Measurements from ENCODE around the gene IMP4. TPM values are rescaled to one million over a fixed set of nuclear protein-coding genes. Genes with fewer than 3 reads are reported as not detected.

The IMP4 gene
- total RNA-seq, 1 experiment from 2014 or later: 101 TPM

DNA sequence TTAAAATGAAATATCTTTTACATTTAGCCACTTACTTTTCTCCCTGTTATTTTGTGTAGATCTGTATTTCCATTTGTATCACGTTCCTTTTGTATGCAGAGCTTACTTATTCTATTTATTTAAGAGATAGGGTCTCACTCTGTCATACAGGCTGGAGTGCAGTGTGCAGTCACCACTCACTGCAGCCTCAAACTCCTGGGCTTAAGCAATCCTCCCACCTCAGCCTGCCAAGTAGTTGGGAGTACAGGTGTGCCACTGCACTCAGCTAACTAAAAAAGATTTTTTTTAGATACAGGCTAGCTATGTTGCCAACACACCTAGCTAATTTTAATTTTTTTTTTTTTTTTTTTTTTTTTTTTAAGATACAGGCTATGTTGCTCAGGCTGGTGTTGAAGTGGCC is 24.0 kb downstream of the IMP4 start:
- H3K9me3 Mint-ChIP-seq: no peaks in the 10 kb centered on the region; a peak in 2 of 5 replicates
- no peak overlapping the region for H2BK15ac ChIP-seq (ENCODE audit: low read depth, low read length)
- no peak overlapping the region for H3K14ac ChIP-seq (ENCODE audit: insufficient read depth, low read length)
- H3K56ac ChIP-seq (ENCODE audit: insufficient read length, low read depth, low read length): no peak overlapping the region
- H3K79me2 ChIP-seq (ENCODE audit: insufficient read depth, low read length): no peaks in the 10 kb centered on the region
- H3K9me3 ChIP-seq (ENCODE audit: control insufficient read depth, low read depth, low read length): no peaks in the 10 kb centered on the region
- no CpG with 5 or more reads among the region's 1 CpG for WGBS (ENCODE audit: extremely low coverage, insufficient read length, low lambda C conversion rate)
- no peak overlapping the region for H3K18ac ChIP-seq (ENCODE audit: insufficient read length, low read depth, low read length)
- H4K5ac ChIP-seq (ENCODE audit: insufficient read length, low read depth, low read length): no peak overlapping the region
- no peaks in the 10 kb centered on the region; the same call in 1 of the 2 replicates for H3K4me1 ChIP-seq (ENCODE audit: insufficient read depth, low read length)
- peaks cover 9% of the 10 kb centered on the region; the same call in 1 of the 2 replicates for H3K27me3 Mint-ChIP-seq (ENCODE audit: low read depth)
- TF ChIP-seq, protein P1, sequence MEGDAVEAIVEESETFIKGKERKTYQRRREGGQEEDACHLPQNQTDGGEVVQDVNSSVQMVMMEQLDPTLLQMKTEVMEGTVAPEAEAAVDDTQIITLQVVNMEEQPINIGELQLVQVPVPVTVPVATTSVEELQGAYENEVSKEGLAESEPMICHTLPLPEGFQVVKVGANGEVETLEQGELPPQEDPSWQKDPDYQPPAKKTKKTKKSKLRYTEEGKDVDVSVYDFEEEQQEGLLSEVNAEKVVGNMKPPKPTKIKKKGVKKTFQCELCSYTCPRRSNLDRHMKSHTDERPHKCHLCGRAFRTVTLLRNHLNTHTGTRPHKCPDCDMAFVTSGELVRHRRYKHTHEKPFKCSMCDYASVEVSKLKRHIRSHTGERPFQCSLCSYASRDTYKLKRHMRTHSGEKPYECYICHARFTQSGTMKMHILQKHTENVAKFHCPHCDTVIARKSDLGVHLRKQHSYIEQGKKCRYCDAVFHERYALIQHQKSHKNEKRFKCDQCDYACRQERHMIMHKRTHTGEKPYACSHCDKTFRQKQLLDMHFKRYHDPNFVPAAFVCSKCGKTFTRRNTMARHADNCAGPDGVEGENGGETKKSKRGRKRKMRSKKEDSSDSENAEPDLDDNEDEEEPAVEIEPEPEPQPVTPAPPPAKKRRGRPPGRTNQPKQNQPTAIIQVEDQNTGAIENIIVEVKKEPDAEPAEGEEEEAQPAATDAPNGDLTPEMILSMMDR (conservative IDR thresholded peaks at IDR 0.05): no peak
- H3K23me2 ChIP-seq (ENCODE audit: insufficient read length, low read depth, low read length, poor library complexity, severe bottlenecking): peaks cover under 1% of the 10 kb centered on the region
- H2BK20ac ChIP-seq (ENCODE audit: low read depth, low read length, poor library complexity, severe bottlenecking): no peak overlapping the region
- no peak overlapping the region for H2BK12ac ChIP-seq (ENCODE audit: insufficient read length, low read depth, low read length)
- no peaks in the 10 kb centered on the region for H3K27me3 ChIP-seq (ENCODE audit: insufficient read depth, low read length)
- H2BK120ac ChIP-seq (ENCODE audit: low read depth, low read length, poor library complexity, severe bottlenecking): no peak overlapping the region
- no peak overlapping the region for H3K9ac ChIP-seq (ENCODE audit: extremely low read depth, insufficient read length, low read length)
- H4K91ac ChIP-seq (ENCODE audit: insufficient read length, low read depth, low read length): no peak overlapping the region
- no peak overlapping the region for H3K27ac Mint-ChIP-seq
- no peak overlapping the region for H3K4ac ChIP-seq (ENCODE audit: low read depth, low read length)
- no peak overlapping the region for H4K8ac ChIP-seq (replicated peaks; ENCODE audit: insufficient read length, low read depth, low read length)
- no peak overlapping the region for H2AK5ac ChIP-seq (ENCODE audit: insufficient read length, low read length)
- no peak overlapping the region for H2AFZ ChIP-seq (ENCODE audit: low read length)
- H3T11ph ChIP-seq (ENCODE audit: low read length): no peak overlapping the region
- no peak overlapping the region for H3K23ac ChIP-seq (ENCODE audit: insufficient read length, low read depth, low read length)
- no peak overlapping the region for H3K27ac ChIP-seq (ENCODE audit: insufficient read length, low read depth, low read length)
- no peak overlapping the region for H3K4me2 ChIP-seq (ENCODE audit: insufficient read depth, insufficient read length, low read length)
- no peak overlapping the region for H3K4me3 Mint-ChIP-seq
- H3K4me1 Mint-ChIP-seq: peaks cover 20 to 21% of the 10 kb centered on the region in 2 experiments
- H2BK5ac ChIP-seq (ENCODE audit: insufficient read length, low read length): no peak overlapping the region
- H4K20me1 ChIP-seq (ENCODE audit: control insufficient read depth, insufficient read depth, insufficient read length): no peaks in the 10 kb centered on the region
- no peak for DNase-seq
- H3K36me3 Mint-ChIP-seq (ENCODE audit: insufficient read depth in 1 of 3, low read depth in 3 of 3): peaks cover 7 to 17% (median 8%) of the 10 kb centered on the region in 3 experiments
- H3K79me1 ChIP-seq (ENCODE audit: insufficient read depth, low read depth, low read length, poor library complexity, severe bottlenecking): no peaks in the 10 kb centered on the region

Data from H9 (cell line).